Prostate gland (tissue), 2 donors: ENCODE data around the gene TMEM116. TPM values are rescaled to one million over a fixed set of nuclear protein-coding genes. Genes with fewer than 3 reads are reported as not detected.

Experiments
- DNase-seq: peaks from one replicate; pipeline ENCODE4 v3.0.0-alpha.2; 2019; ENCODE audit warnings: low spot score
- H3K27ac ChIP-seq, 2 donors: fragments of 200-600 bp; sonication (generic); 2 replicates each; pipeline ENCODE4 v1.5.1; 2017 to 2019
- H3K27me3 ChIP-seq: fragments of 200-600 bp; sonication (generic); replicated peaks from 2 replicates; pipeline ENCODE4 v1.5.1; 2019; ENCODE audit not compliant: insufficient read depth
- H3K36me3 ChIP-seq, 2 donors: fragments of 200-600 bp; sonication (generic); 1 replicate in 1 of 2; 2 replicates in 1 of 2; pipeline versions ENCODE4 v1.5.1 to v1.8.1; 2017 to 2019
- H3K4me1 ChIP-seq: fragments of 200-600 bp; sonication (generic); replicated peaks from 2 replicates; pipeline ENCODE4 v1.5.1; 2019
- H3K4me3 ChIP-seq, 2 donors: fragments of 200-600 bp; sonication (generic); 2 replicates each; pipeline ENCODE4 v1.5.1; 2017 to 2019
- H3K9me3 ChIP-seq: fragments of 200-600 bp; sonication (generic); 2 replicates; pipeline ENCODE4 v1.5.1; 2017
- CTCF ChIP-seq, 4 experiments: fragments of 200-600 bp in 2 of 4; fragments of 450-650 bp in 2 of 4; sonication (generic) in 2 of 4; IDR thresholded peaks; 1 replicate in 3 of 4; 2 replicates in 1 of 4; pipeline ENCODE4 v1.5.1; 2016 to 2019; ENCODE audit warnings: antibody characterized with exemption in 4 of 4, mild to moderate bottlenecking in 2 of 4, moderate library complexity in 2 of 4
- POLR2A ChIP-seq: fragments of 450-650 bp; IDR thresholded peaks from one replicate; pipeline ENCODE4 v1.6.1; 2016; ENCODE audit warnings: antibody characterized with exemption, mild to moderate bottlenecking
- POLR2AphosphoS5 ChIP-seq: sonication (generic); formaldehyde crosslinking; IDR thresholded peaks from one replicate; pipeline ENCODE4 v1.6.1; 2017; ENCODE audit warnings: antibody characterized with exemption
- WGBS: methylation state at CpG from one replicate; pipeline ENCODE4 v1.1.5; 2018; 5-methylcytosine and 5-hydroxymethylcytosine counted together
- intact Hi-C: fragments of 100-400 bp; cut with DNase I; formaldehyde crosslinking; loops from one replicate; pipeline ENCODE4 v1.14.2; 2022
- total RNA-seq, 2 donors: library from RNA; depleted of rRNA; stranded (reverse); fragments of >200 nt; gene quantifications; one replicate each; pipeline ENCODE4 v1.1.0, GENCODE V29; 2016

Gene TMEM116
- total RNA-seq, 2 donors from 2014 or later: 5.5 to 16.8 TPM

- H3K27me3 ChIP-seq: no peaks in the 10 kb centered on the region
- DNase-seq: no peak
- H3K27ac ChIP-seq: no peak overlapping the region
- no peak for TF ChIP-seq POLR2AphosphoS5
- TF ChIP-seq POLR2A: no peak
- no peak for TF ChIP-seq CTCF (IDR thresholded peaks at IDR 0.05)
- no peak overlapping the region for H3K4me3 ChIP-seq
- H3K4me1 ChIP-seq: no peaks in the 10 kb centered on the region
- intact Hi-C loops: no loop called here
- 86% methylated on average over 4 of the region's 4 CpGs for WGBS
- no peaks in the 10 kb centered on the region for H3K9me3 ChIP-seq
- peaks cover 0 to 6% of the 10 kb centered on the region in 2 donors for H3K36me3 ChIP-seq
Observed at GRCh38 chr12:112035219-112035785, 22.3 kb upstream of the TMEM116 start.

GRCh38 chr12:112032292-112032691 is 19.3 kb upstream of the TMEM116 start:
- no peak for DNase-seq
- WGBS: 94% methylated on average over 5 of the region's 5 CpGs
- TF ChIP-seq POLR2A: no peak
- no peak for TF ChIP-seq CTCF (IDR thresholded peaks at IDR 0.05)
- TF ChIP-seq POLR2AphosphoS5: no peak
- no peaks in the 10 kb centered on the region for H3K9me3 ChIP-seq
- peaks cover 0 to 4% of the 10 kb centered on the region in 2 donors for H3K36me3 ChIP-seq
- no peaks in the 10 kb centered on the region for H3K27me3 ChIP-seq
- H3K27ac ChIP-seq: no peak overlapping the region
- no peaks in the 10 kb centered on the region for H3K4me1 ChIP-seq
- H3K4me3 ChIP-seq: no peak overlapping the region
- intact Hi-C loops: no loop called here

DNA sequence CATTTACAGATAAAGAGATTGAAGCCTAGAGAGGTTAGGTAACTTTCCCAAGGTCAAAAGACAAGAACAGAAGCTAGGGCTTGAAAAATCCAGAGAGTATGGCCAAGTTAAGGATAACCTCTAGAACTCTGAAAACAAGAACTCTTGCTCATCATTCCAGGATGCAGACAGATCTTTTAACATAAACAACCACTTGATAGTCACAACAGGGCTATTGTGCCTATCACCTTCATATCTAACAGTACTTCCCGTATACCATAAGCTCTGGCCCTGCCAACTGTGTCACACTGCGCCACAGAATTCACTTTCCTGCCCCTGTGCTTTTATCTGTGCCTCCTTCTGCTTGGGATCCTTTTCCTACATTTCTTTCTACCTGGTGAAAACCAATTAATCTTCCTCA is 18.5 kb upstream of the TMEM116 start:
- Histone ChIP-seq H3K36me3 (peaks cover 0 to 4% of the 10 kb centered on the region in 2 donors), H3K27me3 (no peaks in the 10 kb centered on the region)
- 88% methylated on average over 2 of the region's 2 CpGs for WGBS

DNA sequence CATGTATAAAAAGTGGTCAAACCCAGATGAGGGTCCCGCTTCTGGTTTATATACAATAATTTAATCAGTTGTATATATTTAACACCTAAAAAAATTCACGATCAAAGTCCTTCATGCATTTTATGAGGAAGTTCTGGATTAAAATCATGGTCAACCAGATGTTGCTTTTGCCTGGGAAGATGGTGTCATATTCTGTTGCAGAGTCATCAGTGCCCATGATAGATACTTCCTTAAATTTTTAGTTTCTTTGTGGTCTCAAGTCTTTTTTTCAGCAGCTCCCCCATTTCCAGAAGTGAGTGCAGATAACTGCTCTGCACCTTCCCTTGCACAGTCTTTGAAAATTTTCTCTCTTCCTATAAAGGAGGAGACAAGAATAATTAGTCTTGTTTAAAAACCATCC is 16.3 kb upstream of the TMEM116 start:
- Histone ChIP-seq H3K36me3 (peaks cover 0 to 4% of the 10 kb centered on the region in 2 donors), H3K9me3 (no peaks in the 10 kb centered on the region), H3K27ac (no peak overlapping the region), H3K4me3 (no peak overlapping the region), H3K4me1 (no peaks in the 10 kb centered on the region), H3K27me3 (no peaks in the 10 kb centered on the region)
- no peak for DNase-seq
- intact Hi-C loops: no loop called here
- TF ChIP-seq CTCF (IDR thresholded peaks at IDR 0.05): no peak
- TF ChIP-seq POLR2AphosphoS5: no peak
- no peak for TF ChIP-seq POLR2A
- 94% methylated on average over 2 of the region's 2 CpGs for WGBS

More for the DNA sequence above, 18.5 kb upstream of the TMEM116 start:
- Histone ChIP-seq H3K9me3 (no peaks in the 10 kb centered on the region), H3K4me1 (no peaks in the 10 kb centered on the region), H3K4me3 (no peak overlapping the region), H3K27ac (no peak overlapping the region)
- DNase-seq: no peak
- intact Hi-C loops: no loop called here
- TF ChIP-seq POLR2A: no peak
- no peak for TF ChIP-seq CTCF (IDR thresholded peaks at IDR 0.05)
- no peak for TF ChIP-seq POLR2AphosphoS5

DNA sequence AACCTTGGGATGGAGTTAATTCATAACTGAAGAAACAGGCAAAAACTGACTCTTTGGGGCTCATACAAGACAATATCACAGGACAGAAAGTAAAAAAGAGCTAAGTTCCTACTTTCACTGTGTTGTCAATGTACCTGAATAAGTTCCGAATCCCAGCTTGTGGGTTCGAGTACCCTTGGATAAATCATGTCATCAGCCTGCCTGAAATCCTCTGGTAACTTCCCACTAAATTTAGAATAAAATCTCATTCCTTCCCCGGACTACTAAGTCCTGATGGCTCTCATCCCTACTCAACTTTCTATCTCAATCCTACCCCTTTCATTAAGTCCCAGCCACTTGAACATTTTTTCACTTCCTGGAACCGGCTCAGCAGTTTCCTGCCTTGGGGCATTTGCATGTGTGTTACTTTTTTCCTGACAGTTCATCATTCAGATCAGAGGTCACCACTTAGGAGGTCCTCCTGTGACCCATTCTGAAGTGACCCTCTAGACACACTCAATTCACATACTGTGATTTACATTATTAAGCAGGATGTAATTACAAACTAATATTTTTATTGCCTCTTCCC is 12.9 kb upstream of the TMEM116 start:
- no peaks in the 10 kb centered on the region for H3K27me3 ChIP-seq
- no peak for TF ChIP-seq POLR2AphosphoS5
- intact Hi-C loops: no loop called here
- peaks cover 0 to 4% of the 10 kb centered on the region in 2 donors for H3K36me3 ChIP-seq
- H3K9me3 ChIP-seq: no peaks in the 10 kb centered on the region
- H3K4me1 ChIP-seq: no peaks in the 10 kb centered on the region
- DNase-seq: no peak
- H3K4me3 ChIP-seq: no peak overlapping the region
- no peak overlapping the region for H3K27ac ChIP-seq
- WGBS: 81% methylated on average over 4 of the region's 4 CpGs
